ENCODE data around the gene TPCN2.
"Not testable (repeated sequence)": the region's sequence is repeated elsewhere in the genome, so short reads cannot be mapped to it uniquely, and the experiment has no call there.

The TPCN2 gene

DNA sequence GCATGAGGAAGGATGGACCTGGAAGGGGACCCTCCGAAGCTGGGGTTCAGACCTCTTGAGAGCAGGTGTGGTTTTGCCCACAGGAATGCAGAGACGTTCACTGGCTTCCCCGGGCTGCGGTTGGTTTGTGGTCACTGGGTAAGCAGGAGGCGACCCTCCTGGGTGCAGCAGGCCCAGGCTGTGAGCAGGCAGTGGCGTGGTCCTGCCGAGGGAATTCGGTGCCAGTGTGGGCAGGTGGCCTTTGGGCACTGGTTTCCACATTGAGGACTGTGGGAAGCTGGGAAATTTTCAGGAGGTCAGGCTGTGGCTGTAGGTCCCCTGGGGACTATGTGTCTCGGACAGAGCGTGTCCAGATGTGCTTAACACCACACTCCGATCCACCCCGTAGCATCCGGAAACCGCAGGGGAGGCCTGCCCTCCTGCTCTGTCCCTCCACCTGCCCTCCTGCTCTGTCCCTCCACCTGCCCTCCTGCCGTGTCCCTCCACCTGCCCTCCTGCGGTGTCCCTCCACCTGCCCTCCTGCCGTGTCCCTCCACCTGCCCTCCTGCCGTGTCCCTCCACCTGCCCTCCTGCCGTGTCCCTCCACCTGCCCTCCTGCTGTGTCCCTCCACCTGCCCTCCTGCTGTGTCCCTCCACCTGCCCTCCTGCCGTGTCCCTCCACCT lies 27.5 kb downstream of the TPCN2 start:
- no peak for DNase-seq (ENCODE audit: low spot score)

GRCh38 chr11:69076977-69077376 lies 28.2 kb downstream of the TPCN2 start:
- DNase-seq (ENCODE audit: low spot score) = not testable (repeated sequence)

- DNase-seq (ENCODE audit: low spot score) = no peak
Observed at GRCh38 chr11:69078508-69078907, 29.8 kb downstream of the TPCN2 start.

DNA sequence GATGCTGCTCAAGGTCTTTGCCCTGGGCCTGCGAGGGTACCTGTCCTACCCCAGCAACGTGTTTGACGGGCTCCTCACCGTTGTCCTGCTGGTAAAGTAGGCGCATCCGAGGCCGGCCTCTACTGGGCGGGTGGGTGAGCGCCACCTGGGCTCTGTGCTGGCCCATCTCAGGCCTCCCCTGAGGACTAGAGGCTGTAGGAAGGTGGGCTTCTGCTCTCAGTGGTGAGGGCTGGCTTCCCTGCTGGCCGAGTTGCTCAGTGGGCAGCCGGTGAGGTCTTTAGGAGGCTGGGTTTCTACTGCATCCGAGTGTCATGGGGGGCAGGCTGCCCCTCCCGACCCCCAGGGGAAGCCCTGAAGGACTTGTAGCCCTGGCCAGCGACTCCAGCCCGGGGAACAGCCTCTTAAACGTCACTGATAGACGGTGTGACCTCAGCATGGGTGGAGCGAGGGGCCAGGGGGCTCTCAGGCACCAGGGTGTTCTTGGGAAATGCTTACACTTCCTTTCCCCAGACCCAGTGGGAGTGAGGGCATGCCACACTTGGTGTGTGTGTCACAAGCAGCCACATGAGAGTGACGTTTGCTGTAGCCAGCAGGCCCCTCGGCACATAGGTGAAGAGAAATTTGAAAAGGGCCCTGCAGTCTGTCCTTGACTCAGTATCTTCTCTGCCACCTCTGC lies 30.3 kb downstream of the TPCN2 start:
- no peak for DNase-seq (ENCODE audit: low spot score)

- no peak for DNase-seq (ENCODE audit: low spot score)
Observed at GRCh38 chr11:69079661-69080256, 31.0 kb downstream of the TPCN2 start.

DNA sequence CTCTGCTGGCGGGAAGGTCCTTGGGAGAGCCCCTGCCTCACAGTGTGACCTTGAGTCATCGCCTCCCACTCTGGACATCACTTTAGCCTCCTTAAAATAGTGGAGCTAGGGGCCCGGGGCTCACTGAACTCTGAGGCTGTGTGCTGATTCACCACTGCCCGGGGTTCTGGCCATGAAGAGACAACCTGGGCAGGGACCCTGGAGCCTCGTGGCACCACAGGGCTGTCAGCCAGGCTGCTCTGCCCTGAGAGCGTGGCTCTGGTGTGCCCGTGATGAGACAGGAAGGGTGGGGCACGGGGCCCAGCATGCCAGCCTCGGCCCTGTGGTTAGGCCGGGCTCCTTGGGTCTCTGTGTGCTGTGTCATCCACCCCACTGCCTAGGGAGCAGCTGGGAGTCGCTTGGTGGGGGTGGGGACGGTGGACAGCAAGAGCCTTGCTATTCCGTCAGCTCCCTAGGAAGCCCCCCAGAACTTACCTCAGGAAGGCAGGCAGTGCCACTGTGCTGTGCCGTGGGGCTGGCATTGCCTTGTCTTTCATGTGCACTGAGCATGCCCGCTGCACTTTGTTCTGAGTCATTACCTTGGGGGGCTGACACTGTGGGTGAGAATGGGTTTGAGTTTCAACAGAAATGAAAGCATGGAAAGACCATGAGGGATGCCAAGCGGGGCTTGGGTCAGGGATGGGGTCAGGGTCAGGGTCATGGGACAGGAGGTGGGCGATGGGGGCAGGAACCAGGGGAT lies 31.7 kb downstream of the TPCN2 start:
- DNase-seq (ENCODE audit: low spot score) = no peak

- DNase-seq (ENCODE audit: low spot score) = no peak
Observed at GRCh38 chr11:69081180-69081579, 32.4 kb downstream of the TPCN2 start.

DNA sequence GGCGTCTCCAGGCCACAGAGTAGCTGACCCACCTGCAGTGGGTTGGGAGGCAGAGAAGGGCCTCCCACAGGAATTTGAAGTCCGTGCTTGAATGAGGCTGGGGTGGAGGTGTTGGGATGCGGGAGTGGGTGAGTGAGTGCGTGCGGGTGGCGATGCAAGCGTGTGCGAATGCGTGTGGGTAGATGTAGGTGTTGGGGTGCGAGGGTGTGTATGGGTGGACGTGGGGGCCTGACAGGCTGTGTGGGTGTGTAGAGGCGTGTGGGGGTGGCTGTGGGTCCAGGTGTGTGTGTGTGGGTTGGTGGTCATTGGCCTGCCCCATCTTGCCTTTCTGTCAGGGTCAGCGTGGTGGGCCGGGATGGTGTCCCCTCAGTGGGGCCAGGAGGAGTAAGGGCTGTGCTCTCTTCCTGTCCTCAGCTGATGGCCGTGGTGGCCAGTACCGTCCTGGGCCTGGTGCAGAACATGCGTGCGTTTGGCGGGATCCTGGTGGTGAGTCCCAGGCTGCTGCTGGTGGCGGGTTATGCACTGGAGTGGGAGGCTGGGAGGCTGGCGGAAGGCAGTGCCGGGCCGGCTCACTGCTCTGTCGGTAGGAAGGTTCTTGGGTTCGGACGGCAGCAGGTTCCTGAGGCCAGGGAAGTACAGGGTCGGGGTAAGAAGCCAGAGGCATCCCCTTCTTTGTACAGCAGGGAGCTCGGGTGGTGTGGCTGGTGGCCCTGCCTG lies 35.0 kb downstream of the TPCN2 start:
- no peak for DNase-seq (ENCODE audit: low spot score)

- DNase-seq (ENCODE audit: low spot score) = no peak
Observed at GRCh38 chr11:69084371-69084770, 35.6 kb downstream of the TPCN2 start.

- DNase-seq (ENCODE audit: low spot score) = no peak
Observed at GRCh38 chr11:69085490-69086095, 36.9 kb downstream of the TPCN2 start.

GRCh38 chr11:69086152-69087132 lies 37.7 kb downstream of the TPCN2 start:
- DNase-seq (ENCODE audit: low spot score) = no peak

DNA sequence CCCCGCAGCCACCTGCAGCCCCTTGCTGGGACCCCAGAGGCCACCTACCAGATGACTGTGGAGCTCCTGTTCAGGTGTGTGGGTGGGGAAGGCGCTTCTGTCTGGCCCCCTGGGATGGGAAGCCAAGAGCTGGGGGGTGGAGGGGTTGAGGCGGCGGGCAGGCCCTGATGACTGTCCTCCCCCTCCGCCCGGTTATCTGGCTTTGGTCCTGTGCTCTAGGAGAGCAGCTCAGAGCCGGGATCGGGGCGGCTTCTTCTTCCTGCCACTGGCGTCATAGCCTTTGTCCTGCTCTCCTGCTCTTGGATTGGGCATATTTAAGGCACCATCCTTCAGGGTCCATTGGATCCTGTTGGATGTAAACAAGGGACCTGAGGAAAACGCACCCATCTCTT lies 38.4 kb downstream of the TPCN2 start:
- DNase-seq (ENCODE audit: low spot score) = no peak

GRCh38 chr11:69087811-69088210 lies 39.1 kb downstream of the TPCN2 start:
- DNase-seq (ENCODE audit: low spot score) = no peak

- peak; percentile 39 for DNase-seq (ENCODE audit: low spot score)
Observed at GRCh38 chr11:69088676-69089146, 40.0 kb downstream of the TPCN2 start.

DNA sequence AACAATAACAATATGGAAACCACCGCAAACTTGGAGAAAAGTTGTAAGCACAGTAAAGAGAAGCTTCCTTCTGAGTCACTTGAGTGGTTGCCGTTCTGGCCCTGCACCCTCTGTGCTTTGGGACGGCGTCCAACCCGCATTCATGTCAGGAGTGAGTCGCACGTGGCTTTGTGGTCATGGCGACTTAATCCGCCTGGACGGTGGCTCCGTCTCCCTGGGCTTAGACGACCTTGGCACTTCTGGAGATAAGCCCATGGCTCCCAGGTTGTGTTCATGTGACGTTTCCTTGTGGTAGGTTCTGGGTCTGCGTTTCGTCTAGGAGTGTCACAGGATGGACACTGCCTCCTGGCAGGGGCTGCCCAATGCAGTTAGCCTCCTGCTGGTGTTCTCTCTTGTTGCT lies 40.5 kb downstream of the TPCN2 start:
- DNase-seq (ENCODE audit: low spot score) = no peak

GRCh38 chr11:69091638-69092165 lies 43.0 kb downstream of the TPCN2 start:
- no peak for DNase-seq (ENCODE audit: low spot score)

GRCh38 chr11:69092263-69092662 lies 43.5 kb downstream of the TPCN2 start:
- DNase-seq (ENCODE audit: low spot score) = no peak

GRCh38 chr11:69093106-69093505 lies 44.4 kb downstream of the TPCN2 start:
- DNase-seq (ENCODE audit: low spot score) = no peak

GRCh38 chr11:69094111-69094914 lies 45.6 kb downstream of the TPCN2 start:
- DNase-seq (ENCODE audit: low spot score) = no peak
